ENCODE measurements around the gene ENTREP3. TPM values are rescaled to one million over a fixed set of nuclear protein-coding genes. Genes with fewer than 3 reads are reported as not detected.

The ENTREP3 gene
- total and polyA plus RNA-seq, 11 donors, result 5.1 to 24.4 (median 12.8) TPM

DNA sequence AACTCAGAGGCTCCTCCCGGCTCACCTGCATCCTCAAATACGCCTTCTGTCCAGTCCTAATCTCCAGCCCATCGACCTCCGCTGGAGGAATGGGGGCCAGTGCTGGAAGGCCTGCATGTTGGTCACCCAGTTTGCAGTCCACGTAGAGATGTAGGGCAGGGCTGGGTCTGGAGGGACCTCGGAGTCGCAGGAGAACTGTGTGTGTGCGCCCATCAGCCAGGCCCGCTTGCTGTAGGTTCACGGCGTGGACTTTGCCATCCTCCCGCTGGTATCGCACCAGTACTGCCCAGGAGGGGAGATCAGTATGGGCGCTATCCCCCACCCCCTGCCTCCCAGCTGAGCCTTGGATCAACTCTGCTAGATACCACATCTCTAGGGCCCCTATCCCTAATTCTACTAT, 50.2 kb downstream of the ENTREP3 start:
- Histone ChIP-seq H3K27me3 (no peaks in the 10 kb centered on the region), H3K27ac (no peak overlapping the region), H3K4me1 (peaks cover 0 to 31% (median 24%) of the 10 kb centered on the region in 12 donors), H3K36me3 (peaks cover 0 to 25% (median 0%) of the 10 kb centered on the region in 9 donors), H3K4me3 (no peak overlapping the region), H3K9me3 (no peaks in the 10 kb centered on the region)
- peak in 1 of 5 donors; percentile 26 for DNase-seq
- TF ChIP-seq, protein P1, sequence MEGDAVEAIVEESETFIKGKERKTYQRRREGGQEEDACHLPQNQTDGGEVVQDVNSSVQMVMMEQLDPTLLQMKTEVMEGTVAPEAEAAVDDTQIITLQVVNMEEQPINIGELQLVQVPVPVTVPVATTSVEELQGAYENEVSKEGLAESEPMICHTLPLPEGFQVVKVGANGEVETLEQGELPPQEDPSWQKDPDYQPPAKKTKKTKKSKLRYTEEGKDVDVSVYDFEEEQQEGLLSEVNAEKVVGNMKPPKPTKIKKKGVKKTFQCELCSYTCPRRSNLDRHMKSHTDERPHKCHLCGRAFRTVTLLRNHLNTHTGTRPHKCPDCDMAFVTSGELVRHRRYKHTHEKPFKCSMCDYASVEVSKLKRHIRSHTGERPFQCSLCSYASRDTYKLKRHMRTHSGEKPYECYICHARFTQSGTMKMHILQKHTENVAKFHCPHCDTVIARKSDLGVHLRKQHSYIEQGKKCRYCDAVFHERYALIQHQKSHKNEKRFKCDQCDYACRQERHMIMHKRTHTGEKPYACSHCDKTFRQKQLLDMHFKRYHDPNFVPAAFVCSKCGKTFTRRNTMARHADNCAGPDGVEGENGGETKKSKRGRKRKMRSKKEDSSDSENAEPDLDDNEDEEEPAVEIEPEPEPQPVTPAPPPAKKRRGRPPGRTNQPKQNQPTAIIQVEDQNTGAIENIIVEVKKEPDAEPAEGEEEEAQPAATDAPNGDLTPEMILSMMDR (IDR thresholded peaks at IDR 0.05), result no peak
- no peak for TF ChIP-seq POLR2A (IDR thresholded peaks at IDR 0.05)
- 92 to 94% (median 93%) methylated on average over 14 of the region's 14 CpGs for WGBS, 4 donors
- intact Hi-C loops (cut with DNase I), result loop anchor here in 4 of 10 donors (5.0 kb wide), 2 partner anchors 37 to 117 kb away; partner anchors contain the start of gene RUSC1 (in 1 of the 4)
- no peak for ATAC-seq

DNA sequence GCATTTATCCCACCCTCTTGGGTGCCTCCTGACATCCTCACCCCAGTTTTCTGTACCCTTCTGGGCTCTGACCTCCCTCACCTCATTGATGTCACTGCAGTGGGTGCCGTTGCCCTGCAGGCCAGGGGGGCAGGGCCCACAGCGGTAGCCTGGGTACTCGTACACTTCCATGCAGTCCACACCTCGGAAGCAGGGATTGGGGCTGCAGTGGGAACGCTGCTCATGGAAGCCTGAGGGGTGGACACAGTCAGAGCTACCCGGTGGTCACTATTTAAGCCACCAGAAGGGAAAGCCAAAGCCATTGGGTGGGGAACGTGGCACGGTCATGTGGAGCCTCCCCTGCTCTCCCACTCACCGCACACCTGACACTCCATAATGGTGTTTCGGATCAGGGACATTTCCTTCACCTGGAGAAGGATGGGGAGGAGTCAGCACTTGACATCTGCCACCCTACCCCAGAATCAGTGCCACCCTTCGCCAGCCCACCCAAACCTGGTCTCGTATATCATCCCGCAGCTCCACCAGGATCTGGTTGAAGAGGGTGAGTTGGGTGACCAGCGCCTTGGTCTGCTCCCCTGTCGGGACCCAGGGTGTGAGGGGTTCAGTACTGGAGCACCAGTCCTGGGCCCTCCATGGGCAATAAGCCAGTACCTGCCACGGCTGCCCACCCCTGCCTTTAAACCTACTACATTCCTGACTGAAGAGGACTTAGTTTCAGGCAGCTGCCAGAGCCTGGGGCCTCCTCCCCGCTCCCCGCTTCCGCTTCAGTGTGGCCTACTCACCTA, 52.4 kb downstream of the ENTREP3 start:
- no peak overlapping the region for H3K4me3 ChIP-seq
- ATAC-seq (no peak), DNase-seq (peak in 2 of 5 donors; percentile 15 to 37)
- peaks cover 0 to 34% (median 0%) of the 10 kb centered on the region in 9 donors for H3K36me3 ChIP-seq
- no peak for TF ChIP-seq POLR2A (IDR thresholded peaks at IDR 0.05)
- TF ChIP-seq, protein P1 (IDR thresholded peaks at IDR 0.05), result no peak
- H3K9me3 ChIP-seq, result no peaks in the 10 kb centered on the region
- H3K27me3 ChIP-seq, result no peaks in the 10 kb centered on the region
- no peak overlapping the region for H3K27ac ChIP-seq
- intact Hi-C loops (cut with DNase I), result no loop called here
- H3K4me1 ChIP-seq, result peaks cover 0 to 18% (median 14%) of the 10 kb centered on the region in 12 donors
- 91 to 95% (median 92%) methylated on average over 18 to 19 of the region's 19 CpGs for WGBS, 4 donors

DNA sequence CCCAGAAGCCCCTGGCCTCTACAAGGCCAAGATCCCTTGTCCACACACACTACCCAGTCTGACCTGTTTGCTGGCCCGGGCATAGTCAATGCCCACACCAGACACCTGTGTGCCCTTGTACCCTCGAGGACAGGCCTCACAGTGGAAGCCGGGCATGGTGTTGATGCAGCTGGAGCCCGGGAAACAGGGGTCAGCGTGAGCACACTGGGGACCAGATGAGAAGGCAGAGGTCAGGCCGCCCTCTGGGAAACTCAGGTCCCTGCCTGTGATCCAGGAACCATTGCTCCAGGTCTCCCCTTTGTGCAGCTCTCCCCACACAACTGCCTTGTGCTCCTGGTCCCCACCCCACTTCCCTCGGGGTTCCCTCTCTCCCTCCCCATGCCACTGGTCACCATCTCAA, 53.1 kb downstream of the ENTREP3 start:
- Histone ChIP-seq H3K4me1 (peaks cover 0 to 11% (median 6%) of the 10 kb centered on the region in 12 donors), H3K4me3 (no peak overlapping the region), H3K27me3 (no peaks in the 10 kb centered on the region), H3K36me3 (peaks cover 0 to 39% (median 0%) of the 10 kb centered on the region in 9 donors), H3K27ac (no peak overlapping the region), H3K9me3 (no peaks in the 10 kb centered on the region)
- intact Hi-C loops (cut with DNase I), result no loop called here
- ATAC-seq (no peak), DNase-seq (peak in 1 of 5 donors; percentile 47)
- 90 to 92% (median 91%) methylated on average over 7 of the region's 7 CpGs for WGBS, 4 donors
- TF ChIP-seq, protein P1 (IDR thresholded peaks at IDR 0.05), result no peak
- no peak for TF ChIP-seq POLR2A (IDR thresholded peaks at IDR 0.05)

DNA sequence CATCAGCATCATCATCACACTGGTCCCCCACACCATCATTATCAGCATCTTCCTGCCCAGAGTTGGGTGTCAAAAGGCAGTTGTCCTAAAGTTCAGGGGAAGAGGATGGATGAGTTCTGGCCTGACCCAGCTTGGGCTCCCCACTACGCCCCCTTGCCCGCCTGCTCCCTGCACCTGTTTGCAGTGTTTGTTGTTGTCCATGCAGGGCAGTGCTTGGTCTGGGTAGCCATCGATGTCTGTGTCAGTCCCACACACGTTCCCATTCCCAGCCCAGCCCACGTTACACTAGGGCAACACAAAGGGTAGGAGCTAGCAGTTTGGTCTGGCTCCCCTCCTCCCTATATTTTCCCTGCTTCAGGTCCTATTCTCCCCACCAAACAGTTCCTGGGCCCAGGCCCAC, 54.4 kb downstream of the ENTREP3 start:
- intact Hi-C loops (cut with DNase I), result no loop called here
- Histone ChIP-seq H3K27me3 (no peaks in the 10 kb centered on the region), H3K4me3 (no peak overlapping the region), H3K27ac (no peak overlapping the region), H3K4me1 (peaks cover 0 to 4% (median 0%) of the 10 kb centered on the region in 12 donors), H3K9me3 (no peaks in the 10 kb centered on the region), H3K36me3 (peaks cover 0 to 47% (median 0%) of the 10 kb centered on the region in 9 donors)
- 92 to 96% (median 94%) methylated on average over 5 of the region's 5 CpGs for WGBS, 4 donors
- TF ChIP-seq, protein P1 (IDR thresholded peaks at IDR 0.05), result no peak
- ATAC-seq (no peak), DNase-seq (peak in 1 of 5 donors; percentile 42)

Data from heart left ventricle (tissue), 16 donors.